HepG2 (cell line): Measurements from ENCODE around the gene NGB. TPM values are rescaled to one million over a fixed set of nuclear protein-coding genes. Genes with fewer than 3 reads are reported as not detected.

Experiments used
- ATAC-seq: fragments of 200-7000 bp; cut with Tn5 transposase; 3 replicates; pipeline ENCODE4 v1.9.1; 2020; ENCODE audit warnings: mild to moderate bottlenecking, moderate library complexity
- BruUV-seq: library from RNA; stranded (reverse); fragments of 400-500 nt; replicated peaks from 2 replicates; lab custom pipeline; 2021; lab: Mats Ljungman, UMichigan
- CTCF ChIA-PET: fragments of 300-600 bp; formaldehyde crosslinking; extraction: SDS; loops from one replicate; lab custom pipeline; 2021; ENCODE audit warnings: low total read pairs, inconsistent platforms, low intra/inter-chr PET ratio; lab: Yijun Ruan, JAX
- POLR2A ChIA-PET: fragments of 350-600 bp; sonication (Branson Sonifier 250); formaldehyde crosslinking; loops from one replicate; lab custom pipeline; 2020; ENCODE audit warnings: antibody characterized with exemption, inconsistent platforms; lab: Yijun Ruan, JAX
- DNase-seq: peaks from one replicate; pipeline ENCODE4 v3.0.0-alpha.2; 2015; ENCODE audit warnings: low spot score
- FAIRE-seq: peaks from 3 replicates; lab custom pipeline; 2011; peaks lifted over from hg19 to GRCh38; lab: Jason Lieb, UNC
- H2AFZ ChIP-seq: one replicate; pipeline ENCODE4 v1.6.1; 2011; ENCODE audit warnings: low read length, inconsistent platforms
- H3K27ac ChIP-seq: fragments of 300-600 bp; 3 replicates; pipeline ENCODE4 v1.8.0; 2011; ENCODE audit warnings: mixed run types, mild to moderate bottlenecking, mixed read lengths, low read length, inconsistent platforms; ENCODE audit not compliant: insufficient read depth; ENCODE audit errors: extremely low read length
- H3K27me3 ChIP-seq, 2 experiments: fragments of 200-600 bp in 1 of 2; 2 replicates in 1 of 2; 3 replicates in 1 of 2; pipeline versions ENCODE4 v1.6.0 to v1.8.0; 2011; ENCODE audit warnings: low read length in 2 of 2, mild to moderate bottlenecking in 2 of 2, moderate library complexity in 2 of 2, inconsistent platforms in 1 of 2; ENCODE audit not compliant: insufficient read depth in 2 of 2, control insufficient read depth in 1 of 2
- H3K36me3 ChIP-seq, 2 experiments: fragments of 200-600 bp in 1 of 2; replicated peaks in 1 of 2; 2 replicates in 1 of 2; 3 replicates in 1 of 2; pipeline versions ENCODE4 v1.5.1 to v1.8.0; 2011; ENCODE audit warnings: low read length in 2 of 2, inconsistent platforms in 1 of 2; ENCODE audit not compliant: insufficient read depth in 2 of 2, control insufficient read depth in 1 of 2
- H3K4me1 ChIP-seq: 2 replicates; pipeline ENCODE4 v1.5.1; 2012; ENCODE audit warnings: low read length, inconsistent platforms; ENCODE audit not compliant: insufficient read depth
- H3K4me2 ChIP-seq: 2 replicates; pipeline ENCODE4 v1.6.0; 2011; ENCODE audit warnings: low read depth, low read length, inconsistent platforms
- H3K4me3 ChIP-seq, 3 experiments: fragments of 200-600 bp in 1 of 3; sonication (generic), shearing (Covaris generic) in 1 of 3; replicated peaks in 1 of 3; 2 replicates each; pipeline ENCODE4 v1.5.1; 2011 to 2016; ENCODE audit warnings: low read length in 3 of 3, inconsistent platforms in 2 of 3, low read depth in 2 of 3, mild to moderate bottlenecking in 2 of 3, control low read depth in 1 of 3, mixed read lengths in 1 of 3; ENCODE audit not compliant: insufficient read depth in 1 of 3
- H3K79me2 ChIP-seq: one replicate; pipeline ENCODE4 v1.6.1; 2011; ENCODE audit warnings: low read length, inconsistent platforms; ENCODE audit not compliant: insufficient read depth
- H3K9ac ChIP-seq: 2 replicates; pipeline ENCODE4 v1.6.0; 2011; ENCODE audit warnings: mild to moderate bottlenecking, low read depth, low read length, inconsistent platforms; ENCODE audit not compliant: insufficient read depth
- H3K9me3 ChIP-seq: 2 replicates; pipeline ENCODE4 v1.5.1; 2012; ENCODE audit warnings: mild to moderate bottlenecking, low read length
- H4K20me1 ChIP-seq: 2 replicates; pipeline ENCODE4 v1.6.0; 2011; ENCODE audit warnings: inconsistent platforms, mild to moderate bottlenecking, low read length, moderate library complexity; ENCODE audit not compliant: insufficient read depth
- CEBPB ChIP-seq: IDR thresholded peaks from 2 replicates; pipeline ENCODE4 v1.6.1; 2011; ENCODE audit warnings: low read depth, low read length, improper control_type of control experiment, borderline replicate concordance
- FOXP1 ChIP-seq, 2 experiments: fragments of 450-650 bp in 1 of 2; IDR thresholded peaks; 2 replicates each; pipeline ENCODE4 v1.6.1; 2017 to 2018; ENCODE audit warnings: antibody characterized with exemption in 1 of 2
- HNRNPL ChIP-seq: fragments of 200-400 bp; formaldehyde crosslinking; IDR thresholded peaks from 2 replicates; pipeline ENCODE4 v1.6.1; 2017; ENCODE audit warnings: mild to moderate bottlenecking, low read depth, low read length
- NR0B2 ChIP-seq: sonication (generic); formaldehyde crosslinking; IDR thresholded peaks from 2 replicates; pipeline ENCODE4 v1.4.0; 2020; ENCODE audit warnings: mild to moderate bottlenecking, missing genetic modification reagents
- POLR2AphosphoS5 ChIP-seq: IDR thresholded peaks from 2 replicates; pipeline ENCODE4 v1.6.1; 2012; ENCODE audit warnings: low read depth, low read length
- ZFP36L2 ChIP-seq: sonication (generic); formaldehyde crosslinking; IDR thresholded peaks from 2 replicates; pipeline ENCODE4 v1.4.0; 2020; ENCODE audit warnings: missing genetic modification reagents
- ZNF160 ChIP-seq: sonication (generic); formaldehyde crosslinking; IDR thresholded peaks from 2 replicates; pipeline ENCODE4 v1.8.0; 2022; ENCODE audit warnings: mild to moderate bottlenecking, inconsistent platforms, missing genetic modification reagents
- ZNF251 ChIP-seq: sonication (generic); formaldehyde crosslinking; IDR thresholded peaks from 2 replicates; pipeline ENCODE4 v1.9.0; 2021; ENCODE audit warnings: mild to moderate bottlenecking, missing genetic modification reagents
- ZNF672 ChIP-seq: sonication (generic); formaldehyde crosslinking; IDR thresholded peaks from 2 replicates; pipeline ENCODE4 v1.8.1; 2022; ENCODE audit warnings: missing genetic modification reagents
- ZNF678 ChIP-seq: sonication (generic); formaldehyde crosslinking; IDR thresholded peaks from 2 replicates; pipeline ENCODE4 v1.4.0; 2020; ENCODE audit warnings: mild to moderate bottlenecking, missing genetic modification reagents
- ZNF713 ChIP-seq: sonication (generic); formaldehyde crosslinking; IDR thresholded peaks from 2 replicates; pipeline ENCODE4 v1.4.0; 2020; ENCODE audit warnings: mild to moderate bottlenecking, missing genetic modification reagents
- ZNF850 ChIP-seq: sonication (generic); formaldehyde crosslinking; conservative IDR thresholded peaks from 2 replicates; pipeline ENCODE4 v1.9.0; 2021; ENCODE audit warnings: mild to moderate bottlenecking, missing genetic modification reagents
- WGBS: methylation state at CpG from one replicate; pipeline ENCODE4 v1.1.6; 2017; ENCODE audit warnings: low lambda C conversion rate; 5-methylcytosine and 5-hydroxymethylcytosine counted together
- in situ Hi-C: cut with HindIII; loops from 2 replicates; pipeline ENCODE4 v1.10.0; 2017; ENCODE audit warnings: low pct_unique_long_range_greater_than_20kb; ENCODE audit not compliant: extremely low pct_ligation_motif_present
- intact Hi-C: fragments of 100-400 bp; cut with micrococcal nuclease; formaldehyde crosslinking; loops from one replicate; pipeline ENCODE4 v1.10.0; 2022; ENCODE audit not compliant: unreplicated experiment
- polyA plus RNA-seq, 8 experiments: library from polyadenylated mRNA; depleted of rRNA in 3 of 8; stranded (reverse) in 7 of 8; unstranded in 1 of 8; fragments of >200 nt; fragmentation: Illumina TruSeq in 4 of 8; extraction: Trizol in 4 of 8; gene quantifications; 2 replicates each; pipeline versions ENCODE4 v1.2.1 to v1.2.3, GENCODE V29; 2011 to 2016; ENCODE audit warnings: low read depth in 4 of 8, missing spikeins in 1 of 8, mixed read lengths in 1 of 8; ENCODE audit not compliant: insufficient read depth in 1 of 8
- total RNA-seq, 5 experiments: library from RNA; depleted of rRNA; stranded (reverse); fragments of >200 nt; fragmentation: Illumina TruSeq; extraction: Trizol; gene quantifications; 2 replicates each; pipeline ENCODE4 v1.2.3, GENCODE V29; 2016; ENCODE audit warnings: low read depth in 1 of 5
- TF ChIP-seq, protein P1 (sequence below), 2 experiments: sonication (generic) in 1 of 2; formaldehyde crosslinking in 1 of 2; IDR thresholded peaks; 2 replicates each; pipeline versions ENCODE4 v1.6.1 to v1.9.0; 2014 to 2022; ENCODE audit warnings: antibody characterized with exemption in 1 of 2, borderline replicate concordance in 1 of 2, inconsistent platforms in 1 of 2, low read depth in 1 of 2, missing genetic modification reagents in 1 of 2

NGB gene
- total and polyA plus RNA-seq, 2 of the 13 experiments (the other 11 are each of a cell fraction or from before 2014, with no cell fraction given), result 0.04 TPM; not detected in 1

DNA sequence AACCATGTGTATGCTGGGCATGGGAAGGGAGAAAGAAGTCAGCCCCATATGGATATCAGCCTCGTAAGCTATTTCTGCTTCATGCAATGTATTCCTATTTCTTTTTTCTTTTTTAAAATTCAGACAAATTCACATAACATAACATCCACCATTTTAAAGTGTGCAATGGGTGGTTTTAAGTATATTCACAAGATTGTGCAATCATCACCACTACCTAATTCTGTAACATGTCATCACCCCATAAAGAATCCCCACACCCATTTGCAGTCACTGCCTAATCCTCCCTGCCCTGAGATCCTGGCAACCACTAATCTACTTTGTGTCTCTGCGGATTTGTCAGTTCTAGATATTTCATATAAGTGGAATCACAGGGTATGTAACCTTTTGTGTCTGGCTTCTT lies 40.2 kb upstream of the NGB start:
- H4K20me1 ChIP-seq, result no peaks in the 10 kb centered on the region
- H3K27ac ChIP-seq, result no peak overlapping the region
- WGBS, result 96% methylated on average over 2 of the region's 2 CpGs
- H3K4me1 ChIP-seq, result peaks cover 53% of the 10 kb centered on the region
- ATAC-seq, result no peak
- TF ChIP-seq CEBPB, result peak; percentile 67
- no peak for TF ChIP-seq ZNF251 (CRISPR knock-in tag)
- TF ChIP-seq ZFP36L2, result no peak
- TF ChIP-seq, all 625 proteins: peak for 1
- FAIRE-seq, result no peak
- H3K36me3 ChIP-seq, result peaks cover 0 to 3% of the 10 kb centered on the region in 2 experiments; a peak in 3 of 5 replicates
- ChIA-PET CTCF (no interaction called here), POLR2A (interaction anchor here (1.2 kb wide), 1 partner anchor 10 kb away, joined by 3 read pairs; the partner anchor contains the start of genes GSTZ1 and POMT2)
- no peaks in the 10 kb centered on the region for H3K27me3 ChIP-seq
- no peak overlapping the region for H3K9ac ChIP-seq
- H3K9me3 ChIP-seq, result no peaks in the 10 kb centered on the region
- in situ Hi-C loops (no loop called here), intact Hi-C loops (loop anchor here (5.0 kb wide), 1 partner anchor 159 kb away; no protein-coding TSS in a partner anchor)
- DNase-seq, result no peak
- no peak overlapping the region for H2AFZ ChIP-seq
- no TSS peak for BruUV-seq
- H3K4me2 ChIP-seq, result no peak overlapping the region
- no peak overlapping the region for H3K4me3 ChIP-seq
- peaks cover 15% of the 10 kb centered on the region for H3K79me2 ChIP-seq

DNA sequence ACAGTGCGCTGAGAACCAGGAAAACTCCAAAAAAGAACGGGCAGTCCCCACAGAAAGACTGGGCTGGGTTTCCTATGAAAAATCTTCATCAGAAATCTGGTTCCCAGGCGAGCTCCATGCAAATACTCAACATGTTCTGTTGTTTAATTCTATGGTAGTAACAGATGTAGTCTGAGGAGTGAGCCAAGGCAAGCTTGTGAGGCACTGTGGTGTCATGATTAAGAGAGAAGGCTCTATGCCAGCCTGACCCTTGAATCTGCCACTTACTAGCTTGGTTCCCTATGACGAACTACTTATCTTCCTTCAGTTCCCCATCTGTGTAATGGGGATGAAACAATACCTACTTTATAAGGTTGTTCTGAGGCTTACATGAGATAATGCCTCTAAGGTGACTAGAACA lies 39.0 kb upstream of the NGB start:
- H3K36me3 ChIP-seq, result peaks cover 4 to 9% of the 10 kb centered on the region in 2 experiments
- in situ Hi-C loops, result no loop called here
- peaks cover 5% of the 10 kb centered on the region for H3K79me2 ChIP-seq
- no peaks in the 10 kb centered on the region for H4K20me1 ChIP-seq
- CTCF ChIA-PET, result no interaction called here
- H3K9ac ChIP-seq, result no peak overlapping the region
- POLR2A ChIA-PET, result interaction anchor here (1.2 kb wide), 1 partner anchor 11 kb away, joined by 3 read pairs; the partner anchor contains the start of genes GSTZ1 and POMT2
- BruUV-seq, result no TSS peak
- no peaks in the 10 kb centered on the region for H3K27me3 ChIP-seq
- H3K9me3 ChIP-seq, result no peaks in the 10 kb centered on the region
- H3K4me3 ChIP-seq, result no peak overlapping the region
- WGBS, result 94% methylated on average over 4 of the region's 4 CpGs
- no peak overlapping the region for H3K4me2 ChIP-seq
- ATAC-seq (no peak), FAIRE-seq (no peak), DNase-seq (no peak)
- H3K27ac ChIP-seq, result no peak overlapping the region
- intact Hi-C loops, result loop anchor here (5.0 kb wide), 1 partner anchor 158 kb away; no protein-coding TSS in a partner anchor
- H2AFZ ChIP-seq, result no peak overlapping the region
- H3K4me1 ChIP-seq, result peaks cover 50% of the 10 kb centered on the region
- no peak for TF ChIP-seq FOXP1 (IDR thresholded peaks at IDR 0.05)
- no peak for TF ChIP-seq FOXP1 (CRISPR knock-in tag; IDR thresholded peaks at IDR 0.05)
- no peak for TF ChIP-seq NR0B2 (CRISPR knock-in tag)
- TF ChIP-seq ZNF678 (CRISPR knock-in tag), result no peak
- no peak for TF ChIP-seq ZNF850 (CRISPR knock-in tag)
- TF ChIP-seq, protein P1, sequence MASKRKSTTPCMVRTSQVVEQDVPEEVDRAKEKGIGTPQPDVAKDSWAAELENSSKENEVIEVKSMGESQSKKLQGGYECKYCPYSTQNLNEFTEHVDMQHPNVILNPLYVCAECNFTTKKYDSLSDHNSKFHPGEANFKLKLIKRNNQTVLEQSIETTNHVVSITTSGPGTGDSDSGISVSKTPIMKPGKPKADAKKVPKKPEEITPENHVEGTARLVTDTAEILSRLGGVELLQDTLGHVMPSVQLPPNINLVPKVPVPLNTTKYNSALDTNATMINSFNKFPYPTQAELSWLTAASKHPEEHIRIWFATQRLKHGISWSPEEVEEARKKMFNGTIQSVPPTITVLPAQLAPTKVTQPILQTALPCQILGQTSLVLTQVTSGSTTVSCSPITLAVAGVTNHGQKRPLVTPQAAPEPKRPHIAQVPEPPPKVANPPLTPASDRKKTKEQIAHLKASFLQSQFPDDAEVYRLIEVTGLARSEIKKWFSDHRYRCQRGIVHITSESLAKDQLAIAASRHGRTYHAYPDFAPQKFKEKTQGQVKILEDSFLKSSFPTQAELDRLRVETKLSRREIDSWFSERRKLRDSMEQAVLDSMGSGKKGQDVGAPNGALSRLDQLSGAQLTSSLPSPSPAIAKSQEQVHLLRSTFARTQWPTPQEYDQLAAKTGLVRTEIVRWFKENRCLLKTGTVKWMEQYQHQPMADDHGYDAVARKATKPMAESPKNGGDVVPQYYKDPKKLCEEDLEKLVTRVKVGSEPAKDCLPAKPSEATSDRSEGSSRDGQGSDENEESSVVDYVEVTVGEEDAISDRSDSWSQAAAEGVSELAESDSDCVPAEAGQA (IDR thresholded peaks at IDR 0.05; ENCODE audit: low read depth), result no peak
- TF ChIP-seq, protein P1 (CRISPR knock-in tag; IDR thresholded peaks at IDR 0.05; ENCODE audit: borderline replicate concordance), result no peak
- TF ChIP-seq ZNF160 (CRISPR knock-in tag), result no peak
- TF ChIP-seq ZNF672, result no peak
- no peak for TF ChIP-seq HNRNPL
- TF ChIP-seq ZNF713, result no peak
- TF ChIP-seq POLR2AphosphoS5, result no peak
